Measurements from ENCODE around the gene PADI1. TPM values are rescaled to one million over a fixed set of nuclear protein-coding genes. Genes with fewer than 3 reads are reported as not detected.

The PADI1 gene
- total RNA-seq, 1 donor from 2014 or later, result 0.86 TPM

Other genes with a start within 250 kb of the PADI1 start
- gene MFAP2, start 224.5 kb upstream of the PADI1 start, total RNA-seq, result 7.1 TPM
- gene ATP13A2, start 193.2 kb upstream of the PADI1 start, total RNA-seq, result 33.7 TPM
- gene SDHB, start 151.1 kb upstream of the PADI1 start, total RNA-seq, result 64.1 TPM
- 1.8 TPM for gene PADI2, start 85.7 kb upstream of the PADI1 start, total RNA-seq
- gene PADI3, start 44.0 kb downstream of the PADI1 start, total RNA-seq, result 65.3 TPM
- gene PADI4, start 103.1 kb downstream of the PADI1 start, total RNA-seq, result 0.23 TPM
- not detected for gene PADI6, start 167.1 kb downstream of the PADI1 start, total RNA-seq
- 85.2 TPM for gene RCC2, start 234.5 kb downstream of the PADI1 start, total RNA-seq

Measured in ureter (tissue), 1 donor.